HEK293T (cell line): ENCODE measurements around the gene ARHGAP8.

Experiments
- ARNT ChIP-seq: fragments of 450-650 bp; IDR thresholded peaks from 2 replicates; pipeline ENCODE4 v1.6.1; 2017; ENCODE audit warnings: mild to moderate bottlenecking
- BHLHE40 ChIP-seq: fragments of 450-650 bp; IDR thresholded peaks from 2 replicates; pipeline ENCODE4 v1.6.1; 2016; ENCODE audit warnings: mild to moderate bottlenecking, moderate library complexity, borderline replicate concordance
- ELF4 ChIP-seq: fragments of 450-650 bp; IDR thresholded peaks from 2 replicates; pipeline ENCODE4 v1.6.1; 2017; ENCODE audit warnings: antibody characterized with exemption
- FOXA1 ChIP-seq: fragments of 450-650 bp; IDR thresholded peaks from 2 replicates; pipeline ENCODE4 v1.6.1; 2016; ENCODE audit warnings: mild to moderate bottlenecking
- FOXM1 ChIP-seq: fragments of 450-650 bp; IDR thresholded peaks from 2 replicates; pipeline ENCODE4 v1.6.1; 2017; ENCODE audit warnings: mild to moderate bottlenecking, borderline replicate concordance
- HDGF ChIP-seq: fragments of 450-650 bp; IDR thresholded peaks from 2 replicates; pipeline ENCODE4 v1.6.1; 2017; ENCODE audit warnings: antibody characterized with exemption, borderline replicate concordance
- NFRKB ChIP-seq: fragments of 450-650 bp; IDR thresholded peaks from 2 replicates; pipeline ENCODE4 v1.6.1; 2016; ENCODE audit warnings: mild to moderate bottlenecking, moderate library complexity
- SP1 ChIP-seq: fragments of 450-650 bp; IDR thresholded peaks from 2 replicates; pipeline ENCODE4 v1.6.1; 2017
- ZNF384 ChIP-seq: fragments of 450-650 bp; IDR thresholded peaks from 2 replicates; pipeline ENCODE4 v1.6.1; 2016

DNA sequence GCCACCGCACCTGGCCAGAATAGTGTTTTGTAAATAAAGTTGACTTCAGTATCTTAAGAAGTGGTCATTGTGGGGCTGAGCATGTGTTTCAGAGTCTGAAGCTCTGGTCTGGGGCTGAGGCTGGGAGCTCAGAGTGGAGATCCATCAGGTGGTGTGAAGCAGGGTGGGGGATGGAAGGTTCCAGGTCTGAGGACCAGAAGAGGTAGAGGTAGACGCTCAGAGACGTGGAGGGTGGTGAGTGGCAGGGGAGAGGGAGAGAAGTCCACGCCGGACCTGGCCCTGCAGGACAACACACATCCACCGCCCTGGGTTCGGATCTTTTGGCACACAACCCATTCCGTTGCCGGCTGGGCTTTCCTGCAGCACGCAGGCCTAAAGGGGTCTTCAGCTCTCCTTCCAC is 40.7 kb downstream of the ARHGAP8 start:
- no peak for TF ChIP-seq ZNF384
- no peak for TF ChIP-seq ARNT
- no peak for TF ChIP-seq SP1
- TF ChIP-seq NFRKB: no peak
- no peak for TF ChIP-seq BHLHE40
- no peak for TF ChIP-seq HDGF
- no peak for TF ChIP-seq ELF4
- TF ChIP-seq FOXM1: no peak
- no peak for TF ChIP-seq FOXA1
